ENCODE data around the gene PLPP1.
A peak's percentile ranks its signal among the peaks of the same experiment; 100 is the strongest.

Gene PLPP1

GRCh38 chr5:55576661-55577060 is 41.9 kb upstream of the PLPP1 start:
- H3K4me3 ChIP-seq (ENCODE audit: low read depth, low read length) = no peak overlapping the region
- ChIA-PET POLR2A (no interaction called here), CTCF (interaction anchor here (1.4 kb wide), 1 partner anchor 116 kb away, joined by 3 read pairs; no protein-coding TSS in a partner anchor)
- no peak for DNase-seq (ENCODE audit: low read depth, low spot score)
- no peak for TF ChIP-seq CTCF (IDR thresholded peaks at IDR 0.05; ENCODE audit: insufficient read depth, low read length, missing control alignments)

DNA sequence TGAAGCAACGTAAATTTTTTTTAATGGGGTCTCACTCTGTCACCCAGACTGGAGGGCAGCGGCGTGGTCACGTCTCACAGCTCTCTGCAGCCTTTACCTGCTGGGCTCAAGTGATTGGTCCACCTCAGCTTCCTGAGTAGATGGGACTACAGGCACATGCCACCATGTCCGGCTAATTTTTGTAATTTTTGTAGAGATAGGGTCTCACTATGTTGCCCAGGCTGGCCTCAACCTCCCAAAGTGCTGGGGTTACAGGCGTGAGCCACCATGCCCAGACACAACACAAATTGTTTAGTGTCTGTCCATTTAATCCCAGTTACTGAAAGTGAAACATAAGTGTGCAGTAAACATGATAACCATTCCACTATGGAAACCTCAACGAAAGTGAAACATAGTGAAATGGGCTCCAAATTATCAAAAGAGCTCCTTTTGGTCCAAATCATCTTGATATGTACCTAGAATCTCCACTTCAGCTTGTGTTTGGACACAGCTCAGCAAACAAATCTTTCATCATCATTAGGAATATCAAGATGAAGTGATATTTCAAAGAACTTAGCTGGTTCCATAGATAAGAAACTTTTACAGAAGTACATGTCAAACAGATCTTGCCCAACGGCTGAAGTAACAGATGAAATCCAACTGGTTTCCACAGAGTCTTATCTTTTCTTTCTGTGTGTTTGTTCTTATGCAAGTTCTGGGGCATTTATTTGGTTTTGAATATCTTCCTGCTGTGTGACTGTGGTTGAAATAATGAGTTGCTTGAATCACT is 41.2 kb upstream of the PLPP1 start:
- no peak overlapping the region for H3K4me3 ChIP-seq (ENCODE audit: low read depth, low read length)
- no peak for DNase-seq (ENCODE audit: low read depth, low spot score)
- ChIA-PET CTCF (interaction anchor here (1.4 kb wide), 1 partner anchor 116 kb away, joined by 3 read pairs; no protein-coding TSS in a partner anchor), POLR2A (no interaction called here)
- no peak for TF ChIP-seq CTCF (IDR thresholded peaks at IDR 0.05; ENCODE audit: insufficient read depth, low read length, missing control alignments)

DNA sequence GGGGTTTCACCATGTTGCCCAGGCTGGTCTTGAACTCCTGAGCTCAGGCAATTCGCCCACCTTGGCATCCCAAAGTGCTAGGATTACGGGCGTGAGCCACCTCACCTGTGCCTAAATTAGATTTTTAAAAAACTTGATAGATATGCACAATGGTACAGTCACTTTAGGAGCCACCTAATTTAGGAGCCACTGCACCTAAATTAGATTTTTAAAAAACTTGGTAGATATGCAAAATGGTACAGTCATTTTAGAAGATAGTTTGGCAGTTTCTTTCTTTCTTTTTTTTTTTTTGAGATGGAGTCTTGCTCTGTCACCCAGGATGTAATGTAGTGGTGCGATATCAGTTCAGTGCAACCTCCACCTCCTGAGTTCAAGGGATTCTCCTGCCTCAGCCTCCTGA is 37.8 kb upstream of the PLPP1 start:
- ChIA-PET CTCF (no interaction called here), POLR2A (no interaction called here)
- no peak for DNase-seq (ENCODE audit: low read depth, low spot score)
- no peak overlapping the region for H3K4me3 ChIP-seq (ENCODE audit: low read depth, low read length)
- TF ChIP-seq CTCF (IDR thresholded peaks at IDR 0.05; ENCODE audit: insufficient read depth, low read length, missing control alignments) = no peak

- POLR2A ChIA-PET = no interaction called here
- no peak for TF ChIP-seq CTCF (IDR thresholded peaks at IDR 0.05; ENCODE audit: insufficient read depth, low read length, missing control alignments)
- no peak overlapping the region for H3K4me3 ChIP-seq (ENCODE audit: low read depth, low read length)
- CTCF ChIA-PET = no interaction called here
- no peak for DNase-seq (ENCODE audit: low read depth, low spot score)
These were observed 37.3 kb upstream of the PLPP1 start for GRCh38 chr5:55572020-55572419.

- DNase-seq (ENCODE audit: low read depth, low spot score) = no peak
- ChIA-PET CTCF (no interaction called here), POLR2A (interaction anchor here (0.7 to 0.9 kb wide), 2 partner anchors 22 to 91 kb away, joined by 3 read pairs; no protein-coding TSS in a partner anchor)
- no peak for TF ChIP-seq CTCF (IDR thresholded peaks at IDR 0.05; ENCODE audit: insufficient read depth, low read length, missing control alignments)
- no peak overlapping the region for H3K4me3 ChIP-seq (ENCODE audit: low read depth, low read length)
These were observed 35.8 kb upstream of the PLPP1 start for GRCh38 chr5:55570570-55570969.

- no peak overlapping the region for H3K4me3 ChIP-seq (ENCODE audit: low read depth, low read length)
- ChIA-PET POLR2A (interaction anchor here (0.6 to 0.9 kb wide), 3 partner anchors 22 to 281 kb away, joined by 3 read pairs; partner anchors contain the start of gene IL31RA), CTCF (no interaction called here)
- peak; percentile 26 for DNase-seq (ENCODE audit: low read depth, low spot score)
- TF ChIP-seq CTCF (IDR thresholded peaks at IDR 0.05; ENCODE audit: insufficient read depth, low read length, missing control alignments) = no peak
These were observed 35.3 kb upstream of the PLPP1 start for GRCh38 chr5:55570026-55570425.
